DMS 273 (cell line): ENCODE results near the gene MEF2C.

ENCODE experiments used
- DNase-seq: peaks from one replicate; lab custom pipeline; 2025; ENCODE audit not compliant: unreplicated experiment; lab: John Stamatoyannopoulos, UW

MEF2C gene

GRCh38 chr5:88725454-88725853 lies 157.5 kb downstream of the MEF2C start:
- DNase-seq = no peak

GRCh38 chr5:88724201-88724600 lies 158.8 kb downstream of the MEF2C start:
- DNase-seq = peak; percentile 66

GRCh38 chr5:88722546-88723073 lies 160.4 kb downstream of the MEF2C start:
- DNase-seq = no peak

- no peak for DNase-seq
These were observed 163.6 kb downstream of the MEF2C start for GRCh38 chr5:88719434-88719833.

- peak; percentile 64 for DNase-seq
These were observed 164.2 kb downstream of the MEF2C start for GRCh38 chr5:88718736-88719135.

GRCh38 chr5:88716101-88716500 lies 166.9 kb downstream of the MEF2C start:
- no peak for DNase-seq

- DNase-seq = no peak
These were observed 167.5 kb downstream of the MEF2C start for GRCh38 chr5:88715503-88715902.

- DNase-seq = peak; percentile 14
These were observed 169.2 kb downstream of the MEF2C start for GRCh38 chr5:88713818-88714217.

GRCh38 chr5:88708682-88709398 lies 174.1 kb downstream of the MEF2C start:
- no peak for DNase-seq

GRCh38 chr5:88708021-88708420 lies 175.0 kb downstream of the MEF2C start:
- no peak for DNase-seq

GRCh38 chr5:88707216-88707965 lies 175.6 kb downstream of the MEF2C start:
- DNase-seq = no peak

- DNase-seq = no peak
These were observed 180.7 kb downstream of the MEF2C start for GRCh38 chr5:88702332-88702731.

- DNase-seq = no peak
These were observed 182.9 kb downstream of the MEF2C start for GRCh38 chr5:88700121-88700520.

- no peak for DNase-seq
These were observed 184.7 kb downstream of the MEF2C start for GRCh38 chr5:88698290-88698689.

- DNase-seq = no peak
These were observed 186.5 kb downstream of the MEF2C start for GRCh38 chr5:88696466-88696865.

- no peak for DNase-seq
These were observed 187.1 kb downstream of the MEF2C start for GRCh38 chr5:88695931-88696330.

GRCh38 chr5:88695232-88695631 lies 187.8 kb downstream of the MEF2C start:
- DNase-seq = no peak

GRCh38 chr5:88694023-88694679 lies 188.8 kb downstream of the MEF2C start:
- no peak for DNase-seq

- no peak for DNase-seq
These were observed 189.7 kb downstream of the MEF2C start for GRCh38 chr5:88693071-88693932.

GRCh38 chr5:88691945-88692868 lies 190.8 kb downstream of the MEF2C start:
- no peak for DNase-seq
